ENCODE results near the gene NRN1L.
A peak's percentile ranks its signal among the peaks of the same experiment; 100 is the strongest.

NRN1L gene

DNA sequence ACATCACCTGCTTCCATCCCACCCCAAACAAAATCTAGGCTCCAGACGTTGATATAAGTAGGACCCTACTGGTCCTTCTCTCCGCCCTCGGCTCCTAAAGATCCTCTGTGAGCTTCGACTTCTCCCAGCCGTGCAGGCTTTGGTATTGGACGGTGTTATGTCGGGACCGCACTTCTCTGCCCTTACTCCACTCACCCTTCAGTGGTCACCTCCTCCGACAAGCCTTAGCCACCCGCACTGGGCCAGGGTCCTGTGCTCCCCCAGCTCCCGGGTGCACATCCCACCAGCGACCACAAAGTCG lies 50.4 kb downstream of the NRN1L start:
- no peak for DNase-seq (ENCODE audit: low read depth)
- TF ChIP-seq, protein P1, sequence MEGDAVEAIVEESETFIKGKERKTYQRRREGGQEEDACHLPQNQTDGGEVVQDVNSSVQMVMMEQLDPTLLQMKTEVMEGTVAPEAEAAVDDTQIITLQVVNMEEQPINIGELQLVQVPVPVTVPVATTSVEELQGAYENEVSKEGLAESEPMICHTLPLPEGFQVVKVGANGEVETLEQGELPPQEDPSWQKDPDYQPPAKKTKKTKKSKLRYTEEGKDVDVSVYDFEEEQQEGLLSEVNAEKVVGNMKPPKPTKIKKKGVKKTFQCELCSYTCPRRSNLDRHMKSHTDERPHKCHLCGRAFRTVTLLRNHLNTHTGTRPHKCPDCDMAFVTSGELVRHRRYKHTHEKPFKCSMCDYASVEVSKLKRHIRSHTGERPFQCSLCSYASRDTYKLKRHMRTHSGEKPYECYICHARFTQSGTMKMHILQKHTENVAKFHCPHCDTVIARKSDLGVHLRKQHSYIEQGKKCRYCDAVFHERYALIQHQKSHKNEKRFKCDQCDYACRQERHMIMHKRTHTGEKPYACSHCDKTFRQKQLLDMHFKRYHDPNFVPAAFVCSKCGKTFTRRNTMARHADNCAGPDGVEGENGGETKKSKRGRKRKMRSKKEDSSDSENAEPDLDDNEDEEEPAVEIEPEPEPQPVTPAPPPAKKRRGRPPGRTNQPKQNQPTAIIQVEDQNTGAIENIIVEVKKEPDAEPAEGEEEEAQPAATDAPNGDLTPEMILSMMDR (IDR thresholded peaks at IDR 0.05; ENCODE audit: insufficient read depth, low read depth, low read length, missing control alignments) = no peak

DNA sequence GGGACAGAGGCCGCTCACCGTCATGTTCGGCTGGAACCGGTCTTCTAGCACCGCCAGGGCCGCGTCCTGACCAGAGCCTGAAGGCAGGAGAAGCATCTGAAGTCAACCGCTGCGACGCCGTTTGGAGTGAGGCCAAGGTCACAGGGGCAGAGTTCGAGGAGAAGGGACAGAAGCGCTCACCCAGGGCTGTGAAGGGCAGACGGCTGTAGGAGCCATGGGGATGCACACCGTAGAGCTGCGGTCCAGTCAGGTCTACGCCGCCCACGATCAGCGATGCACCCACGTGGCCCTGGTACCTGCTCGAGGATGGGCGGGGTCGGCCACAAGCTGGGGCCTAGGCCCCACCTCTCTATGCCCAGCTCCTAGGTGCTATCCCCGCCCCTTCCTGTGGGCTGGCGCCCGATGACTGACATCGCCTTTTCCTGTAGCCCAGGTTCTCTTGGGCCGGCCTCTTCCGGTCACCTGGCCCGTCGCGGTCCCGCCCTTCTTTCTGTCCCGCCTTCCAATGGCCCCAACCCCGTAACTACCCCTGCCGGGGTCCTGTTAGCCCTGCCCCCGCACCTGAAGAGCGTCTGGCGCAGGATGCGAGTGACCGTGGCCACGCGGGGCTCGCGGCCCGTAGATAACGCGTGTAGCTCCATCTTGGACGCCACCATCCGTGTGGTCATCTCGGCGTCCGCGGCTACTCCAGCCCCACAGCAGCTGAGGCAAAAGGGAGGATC lies 50.9 kb downstream of the NRN1L start:
- H3K4me3 ChIP-seq (ENCODE audit: low read depth, low read length) = peak overlapping the region; percentile 88
- DNase-seq (ENCODE audit: low read depth) = peak; percentile 97
- TF ChIP-seq, protein P1 (IDR thresholded peaks at IDR 0.05; ENCODE audit: insufficient read depth, low read depth, low read length, missing control alignments) = no peak

More for the DNA sequence above, 50.4 kb downstream of the NRN1L start:
- peak overlapping the region; percentile 88 for H3K4me3 ChIP-seq (ENCODE audit: low read depth, low read length)

All from GM12865 (cell line).